RWPE2 (cell line): ENCODE data around the gene NIPAL1.

Experiments
- ATAC-seq: fragments of 200-7000 bp; cut with Tn5 transposase; 3 replicates; pipeline ENCODE4 v1.9.1; 2021; ENCODE audit warnings: low read depth
- DNase-seq: peaks from one replicate; pipeline ENCODE4 v3.0.0-alpha.2; 2020; ENCODE audit warnings: low spot score
- H3K27ac ChIP-seq: fragments of 450-650 bp; 2 replicates; pipeline ENCODE4 v1.5.1; 2017; ENCODE audit warnings: mild to moderate bottlenecking; ENCODE audit not compliant: poor library complexity, severe bottlenecking
- H3K27me3 ChIP-seq: fragments of 250-450 bp; sonication (Bioruptor Pico); 2 replicates; pipeline ENCODE4 v1.5.1; 2021; ENCODE audit warnings: mild to moderate bottlenecking, moderate library complexity; ENCODE audit not compliant: insufficient read depth, poor library complexity, severe bottlenecking
- H3K36me3 ChIP-seq: fragments of 250-450 bp; sonication (Bioruptor Pico); 2 replicates; pipeline ENCODE4 v1.5.1; 2020; ENCODE audit warnings: low read depth, mild to moderate bottlenecking, moderate library complexity
- H3K4me1 ChIP-seq: fragments of 250-450 bp; sonication (Bioruptor Pico); 2 replicates; pipeline ENCODE4 v1.5.1; 2021; ENCODE audit warnings: mild to moderate bottlenecking, moderate library complexity; ENCODE audit not compliant: insufficient read depth, poor library complexity, severe bottlenecking
- H3K4me3 ChIP-seq: fragments of 250-450 bp; sonication (Bioruptor Pico); 2 replicates; pipeline ENCODE4 v1.5.1; 2021; ENCODE audit warnings: mild to moderate bottlenecking, moderate library complexity; ENCODE audit not compliant: severe bottlenecking
- H3K9me3 ChIP-seq: fragments of 250-450 bp; sonication (Bioruptor Pico); 2 replicates; pipeline ENCODE4 v1.5.1; 2021; ENCODE audit warnings: mild to moderate bottlenecking, moderate library complexity; ENCODE audit not compliant: severe bottlenecking
- TF ChIP-seq, protein P1 (sequence below): fragments of 450-650 bp; IDR thresholded peaks from one replicate; pipeline ENCODE4 v1.5.1; 2017; ENCODE audit warnings: mild to moderate bottlenecking, moderate library complexity; ENCODE audit not compliant: poor library complexity, severe bottlenecking

NIPAL1 gene

DNA sequence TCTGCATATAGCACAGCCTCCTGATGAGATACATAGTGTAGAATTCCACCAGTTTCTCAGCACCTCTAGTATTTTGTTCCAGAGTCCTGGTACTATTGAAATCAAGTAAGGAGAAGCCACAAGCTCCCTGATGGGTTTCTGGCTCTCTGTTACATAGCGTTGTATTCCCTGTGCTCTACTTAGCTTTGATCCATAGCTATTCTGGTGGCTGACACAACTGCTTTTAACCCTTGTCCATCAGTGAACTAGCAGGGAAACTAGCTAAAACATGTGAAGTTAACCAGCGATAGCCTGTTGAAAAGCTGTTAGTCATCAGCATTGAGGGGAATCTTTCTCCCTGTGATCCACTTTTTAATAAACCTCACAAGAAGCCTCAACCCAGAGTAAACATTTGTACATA is 26.9 kb downstream of the NIPAL1 start:
- TF ChIP-seq, protein P1, sequence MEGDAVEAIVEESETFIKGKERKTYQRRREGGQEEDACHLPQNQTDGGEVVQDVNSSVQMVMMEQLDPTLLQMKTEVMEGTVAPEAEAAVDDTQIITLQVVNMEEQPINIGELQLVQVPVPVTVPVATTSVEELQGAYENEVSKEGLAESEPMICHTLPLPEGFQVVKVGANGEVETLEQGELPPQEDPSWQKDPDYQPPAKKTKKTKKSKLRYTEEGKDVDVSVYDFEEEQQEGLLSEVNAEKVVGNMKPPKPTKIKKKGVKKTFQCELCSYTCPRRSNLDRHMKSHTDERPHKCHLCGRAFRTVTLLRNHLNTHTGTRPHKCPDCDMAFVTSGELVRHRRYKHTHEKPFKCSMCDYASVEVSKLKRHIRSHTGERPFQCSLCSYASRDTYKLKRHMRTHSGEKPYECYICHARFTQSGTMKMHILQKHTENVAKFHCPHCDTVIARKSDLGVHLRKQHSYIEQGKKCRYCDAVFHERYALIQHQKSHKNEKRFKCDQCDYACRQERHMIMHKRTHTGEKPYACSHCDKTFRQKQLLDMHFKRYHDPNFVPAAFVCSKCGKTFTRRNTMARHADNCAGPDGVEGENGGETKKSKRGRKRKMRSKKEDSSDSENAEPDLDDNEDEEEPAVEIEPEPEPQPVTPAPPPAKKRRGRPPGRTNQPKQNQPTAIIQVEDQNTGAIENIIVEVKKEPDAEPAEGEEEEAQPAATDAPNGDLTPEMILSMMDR: no peak
- Histone ChIP-seq H3K27me3 (no peaks in the 10 kb centered on the region), H3K27ac (no peak overlapping the region), H3K36me3 (no peaks in the 10 kb centered on the region), H3K4me3 (no peak overlapping the region), H3K4me1 (no peaks in the 10 kb centered on the region), H3K9me3 (no peaks in the 10 kb centered on the region)
- ATAC-seq (no peak), DNase-seq (no peak)

DNA sequence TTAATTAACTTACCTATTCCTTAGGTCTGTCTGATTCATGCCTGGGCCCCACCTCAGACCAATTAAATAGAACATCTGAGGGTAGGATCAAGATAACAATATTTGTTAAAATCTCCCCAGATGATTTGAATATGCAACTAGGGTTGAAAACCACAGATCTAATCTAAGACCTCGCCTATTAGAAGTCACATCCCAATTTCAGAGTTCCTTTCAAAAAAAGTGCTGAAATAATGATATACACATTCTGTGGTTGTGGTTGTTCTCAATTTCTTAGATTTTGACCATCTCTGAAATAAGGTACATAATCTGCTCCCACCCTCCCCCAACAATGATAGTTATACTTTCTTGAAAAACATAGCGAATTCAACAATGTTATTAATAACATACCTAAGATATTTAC is 27.7 kb downstream of the NIPAL1 start:
- no peaks in the 10 kb centered on the region for H3K4me1 ChIP-seq
- ATAC-seq (no peak), DNase-seq (no peak)
- H3K9me3 ChIP-seq: no peaks in the 10 kb centered on the region
- no peaks in the 10 kb centered on the region for H3K27me3 ChIP-seq
- no peak overlapping the region for H3K27ac ChIP-seq
- H3K4me3 ChIP-seq: no peak overlapping the region
- TF ChIP-seq, protein P1: no peak
- H3K36me3 ChIP-seq: no peaks in the 10 kb centered on the region

DNA sequence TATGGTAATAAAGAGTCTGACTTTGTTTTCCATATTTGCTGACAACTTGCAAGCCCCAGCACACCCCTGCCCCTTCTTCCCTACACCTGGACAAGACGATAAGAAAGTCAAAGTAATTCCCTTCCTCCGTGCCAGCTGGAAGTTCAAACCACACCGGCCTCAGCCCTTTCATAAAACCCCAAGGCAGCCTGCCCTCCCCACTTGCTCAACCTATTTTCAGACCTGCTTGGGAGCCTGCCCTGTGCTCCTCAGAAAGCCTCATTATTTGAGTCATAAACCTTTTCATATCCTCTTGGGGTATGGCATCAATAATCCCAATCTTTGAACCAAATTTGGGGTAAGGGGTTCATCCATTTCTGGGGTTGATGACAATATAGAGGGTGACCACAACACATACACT is 29.5 kb downstream of the NIPAL1 start:
- no peaks in the 10 kb centered on the region for H3K36me3 ChIP-seq
- H3K4me1 ChIP-seq: no peaks in the 10 kb centered on the region
- H3K4me3 ChIP-seq: no peak overlapping the region
- H3K9me3 ChIP-seq: no peaks in the 10 kb centered on the region
- no peak overlapping the region for H3K27ac ChIP-seq
- TF ChIP-seq, protein P1: no peak
- no peaks in the 10 kb centered on the region for H3K27me3 ChIP-seq
- no peak for DNase-seq
- ATAC-seq: no peak

DNA sequence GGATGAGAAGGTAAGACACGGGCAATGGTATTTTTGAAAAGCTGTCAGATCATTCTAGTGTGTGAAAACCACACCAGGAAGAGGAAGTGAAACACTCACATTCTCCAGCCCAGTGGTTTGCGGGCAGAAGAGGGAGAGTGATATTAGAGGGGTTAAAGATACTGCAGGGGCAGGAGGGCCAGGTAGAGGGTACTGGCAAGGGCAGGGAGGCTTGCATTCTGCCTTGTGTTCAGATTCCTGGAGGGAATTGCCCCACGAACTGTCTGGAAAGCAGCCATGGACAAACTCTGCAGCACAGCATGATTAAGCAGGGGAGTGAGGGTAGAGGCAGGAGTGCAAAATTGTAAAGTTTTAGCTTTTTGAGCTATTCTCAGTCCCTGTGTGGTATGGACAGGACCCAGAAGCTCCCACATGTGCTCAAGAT is 30.9 kb downstream of the NIPAL1 start:
- H3K9me3 ChIP-seq: no peaks in the 10 kb centered on the region
- H3K27me3 ChIP-seq: no peaks in the 10 kb centered on the region
- no peak overlapping the region for H3K27ac ChIP-seq
- ATAC-seq (no peak), DNase-seq (no peak)
- H3K36me3 ChIP-seq: no peaks in the 10 kb centered on the region
- no peak overlapping the region for H3K4me3 ChIP-seq
- TF ChIP-seq, protein P1: no peak
- no peaks in the 10 kb centered on the region for H3K4me1 ChIP-seq

DNA sequence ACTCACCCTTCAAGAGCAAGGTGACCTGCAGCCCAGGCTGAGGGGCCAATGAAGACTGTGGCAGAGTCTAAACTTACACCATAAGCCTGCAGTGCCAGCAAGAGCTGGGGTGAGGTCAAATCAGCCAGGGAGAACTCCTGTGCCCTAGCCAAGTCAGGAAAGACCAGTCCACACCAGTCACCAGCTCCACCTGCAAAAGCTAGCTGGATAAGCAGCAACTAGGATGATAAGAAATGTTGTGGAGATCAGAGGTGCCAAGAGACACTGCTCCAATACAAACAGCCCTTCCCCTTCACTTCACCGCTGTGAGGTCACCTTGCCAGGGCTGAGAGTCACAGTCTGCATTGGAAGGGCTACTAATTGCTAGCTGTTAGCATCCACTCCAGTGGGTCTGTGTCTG is 31.3 kb downstream of the NIPAL1 start:
- TF ChIP-seq, protein P1: no peak
- no peak overlapping the region for H3K4me3 ChIP-seq
- no peak overlapping the region for H3K27ac ChIP-seq
- ATAC-seq: no peak; the same call in 2 of the 3 replicates
- H3K9me3 ChIP-seq: no peaks in the 10 kb centered on the region
- H3K36me3 ChIP-seq: no peaks in the 10 kb centered on the region
- H3K4me1 ChIP-seq: no peaks in the 10 kb centered on the region
- DNase-seq: no peak
- no peaks in the 10 kb centered on the region for H3K27me3 ChIP-seq
